H1 (cell line): ENCODE results near the gene DMRT1.

Experiments used
- CTCF ChIP-seq, 3 experiments: IDR thresholded peaks; 1 replicate in 2 of 3; 2 replicates in 1 of 3; pipeline versions ENCODE4 v1.5.1 to v1.6.1; 2011; ENCODE audit warnings: low read length in 3 of 3, mild to moderate bottlenecking in 3 of 3, inconsistent platforms in 2 of 3, low read depth in 1 of 3, moderate library complexity in 1 of 3; ENCODE audit not compliant: insufficient read depth in 1 of 3; ENCODE audit errors: control extremely low read depth in 1 of 3
- MAX ChIP-seq: IDR thresholded peaks from 2 replicates; pipeline ENCODE4 v1.6.1; 2012; ENCODE audit warnings: inconsistent platforms
- POLR2A ChIP-seq, 2 experiments: IDR thresholded peaks; 1 replicate in 1 of 2; 2 replicates in 1 of 2; pipeline ENCODE4 v1.6.1; 2011; ENCODE audit warnings: low read depth in 2 of 2, low read length in 2 of 2, mild to moderate bottlenecking in 2 of 2; ENCODE audit errors: control extremely low read depth in 1 of 2
- TAF1 ChIP-seq: IDR thresholded peaks from 2 replicates; pipeline ENCODE4 v1.6.1; 2011; ENCODE audit warnings: mild to moderate bottlenecking, low read depth, low read length
- ZNF274 ChIP-seq: IDR thresholded peaks from 2 replicates; pipeline ENCODE4 v1.7.0; 2012; ENCODE audit warnings: low read length, borderline replicate concordance; ENCODE audit errors: extremely low read depth

GRCh38 chr9:972501-973294 lies 131.2 kb downstream of the DMRT1 start:
- TF ChIP-seq MAX (peak; percentile 25; the same call in 1 of the 2 replicates), POLR2A (IDR thresholded peaks at IDR 0.05; ENCODE audit: control extremely low read depth in 1 of 2, low read depth in 2 of 2, low read length in 2 of 2) (no peak), CTCF (IDR thresholded peaks at IDR 0.05; ENCODE audit: control extremely low read depth in 1 of 3, insufficient read depth in 1 of 3, low read depth in 1 of 3, low read length in 3 of 3) (no peak), ZNF274 (no peak), TAF1 (no peak)
